Smooth muscle cell (in vitro differentiated cells): ENCODE data around the gene PCGF5. TPM values are rescaled to one million over a fixed set of nuclear protein-coding genes. Genes with fewer than 3 reads are reported as not detected.

ENCODE experiments used
- DNase-seq: peaks from one replicate; lab custom pipeline; 2025; ENCODE audit not compliant: unreplicated experiment; lab: John Stamatoyannopoulos, UW
- H2AFZ ChIP-seq: fragments of 200-600 bp; sonication (generic); 2 replicates; pipeline ENCODE4 v1.6.0; 2016; ENCODE audit warnings: antibody characterized with exemption, low read depth, mild to moderate bottlenecking
- H3F3A ChIP-seq: fragments of 200-600 bp; sonication (generic); 2 replicates; pipeline ENCODE4 v1.6.0; 2017; ENCODE audit warnings: antibody characterized with exemption, low read depth
- H3K27ac ChIP-seq: fragments of 200-600 bp; sonication (generic); 2 replicates; pipeline ENCODE4 v1.5.1; 2016; ENCODE audit warnings: low read depth, mild to moderate bottlenecking
- H3K27me3 ChIP-seq: fragments of 200-600 bp; sonication (generic); 2 replicates; pipeline ENCODE4 v1.6.1; 2016; ENCODE audit warnings: low read depth, mild to moderate bottlenecking
- H3K36me3 ChIP-seq: fragments of 200-600 bp; sonication (generic); 2 replicates; pipeline ENCODE4 v1.5.1; 2016; ENCODE audit warnings: low read depth
- H3K4me1 ChIP-seq: fragments of 200-600 bp; sonication (generic); 2 replicates; pipeline ENCODE4 v1.5.1; 2016; ENCODE audit warnings: low read depth
- H3K4me2 ChIP-seq: fragments of 200-600 bp; sonication (generic); 2 replicates; pipeline ENCODE4 v1.6.0; 2016; ENCODE audit warnings: mild to moderate bottlenecking
- H3K4me3 ChIP-seq: fragments of 200-600 bp; sonication (generic); 2 replicates; pipeline ENCODE4 v1.5.1; 2016; ENCODE audit warnings: mild to moderate bottlenecking
- H3K79me2 ChIP-seq: fragments of 200-600 bp; sonication (generic); 2 replicates; pipeline ENCODE4 v1.6.0; 2016; ENCODE audit warnings: low read depth, mild to moderate bottlenecking
- H3K9ac ChIP-seq: fragments of 200-600 bp; sonication (generic); 2 replicates; pipeline ENCODE4 v1.6.0; 2016; ENCODE audit warnings: low read depth
- H3K9me3 ChIP-seq: fragments of 200-600 bp; sonication (generic); replicated peaks from 2 replicates; pipeline ENCODE4 v1.5.1; 2016; ENCODE audit warnings: low read depth
- H4K20me1 ChIP-seq: fragments of 200-600 bp; sonication (generic); 2 replicates; pipeline ENCODE4 v1.6.0; 2016; ENCODE audit warnings: low read depth
- WGBS: methylation state at CpG from one replicate; pipeline ENCODE4 v1.1.7; 2016; ENCODE audit warnings: low lambda C conversion rate; 5-methylcytosine and 5-hydroxymethylcytosine counted together
- polyA plus RNA-seq: library from polyadenylated mRNA; unstranded; fragments of >200 nt; fragmentation: Nextera tagmentation; extraction: Ambion mirVana; gene quantifications from 2 replicates; pipeline ENCODE4 v1.2.1, GENCODE V29; 2016
- total RNA-seq: library from RNA; depleted of rRNA; stranded (reverse); fragments of >200 nt; gene quantifications from 2 replicates; pipeline ENCODE4 v1.2.3, GENCODE V29; 2014
- TF ChIP-seq, protein P1 (sequence below): fragments of 200-600 bp; sonication (generic); IDR thresholded peaks from 2 replicates; pipeline ENCODE4 v1.5.1; 2017; ENCODE audit warnings: borderline replicate concordance, mild to moderate bottlenecking, antibody characterized with exemption; ENCODE audit not compliant: insufficient read depth, poor library complexity, severe bottlenecking

Gene PCGF5
- total and polyA plus RNA-seq, 2 experiments from 2014 or later = 10.4 to 13.9 TPM

DNA sequence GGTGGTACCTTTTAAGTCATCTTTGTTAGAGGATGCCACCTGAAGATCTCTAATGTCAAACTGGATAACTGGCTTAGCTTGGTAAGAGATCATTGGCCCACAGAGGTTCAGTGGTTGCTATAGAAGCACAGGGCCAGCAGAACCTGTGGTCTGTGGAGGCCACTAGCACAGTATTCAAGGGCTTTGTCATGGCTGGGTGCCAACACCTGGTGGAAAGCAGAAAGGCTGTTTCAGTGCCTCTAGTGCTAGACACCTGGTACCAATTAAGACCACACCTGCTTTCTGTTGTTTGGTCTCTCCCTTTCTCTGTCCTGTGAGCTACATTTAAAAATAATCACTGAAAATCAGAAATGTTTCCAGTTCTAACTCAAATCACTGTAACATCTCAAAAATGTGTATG lies 10.0 kb upstream of the PCGF5 start:
- H3K4me1 ChIP-seq = no peaks in the 10 kb centered on the region
- H3K27me3 ChIP-seq = peaks cover 26% of the 10 kb centered on the region
- H3K27ac ChIP-seq = no peak overlapping the region
- no peaks in the 10 kb centered on the region for H3K36me3 ChIP-seq
- H3K4me2 ChIP-seq = no peak overlapping the region
- TF ChIP-seq, protein P1, sequence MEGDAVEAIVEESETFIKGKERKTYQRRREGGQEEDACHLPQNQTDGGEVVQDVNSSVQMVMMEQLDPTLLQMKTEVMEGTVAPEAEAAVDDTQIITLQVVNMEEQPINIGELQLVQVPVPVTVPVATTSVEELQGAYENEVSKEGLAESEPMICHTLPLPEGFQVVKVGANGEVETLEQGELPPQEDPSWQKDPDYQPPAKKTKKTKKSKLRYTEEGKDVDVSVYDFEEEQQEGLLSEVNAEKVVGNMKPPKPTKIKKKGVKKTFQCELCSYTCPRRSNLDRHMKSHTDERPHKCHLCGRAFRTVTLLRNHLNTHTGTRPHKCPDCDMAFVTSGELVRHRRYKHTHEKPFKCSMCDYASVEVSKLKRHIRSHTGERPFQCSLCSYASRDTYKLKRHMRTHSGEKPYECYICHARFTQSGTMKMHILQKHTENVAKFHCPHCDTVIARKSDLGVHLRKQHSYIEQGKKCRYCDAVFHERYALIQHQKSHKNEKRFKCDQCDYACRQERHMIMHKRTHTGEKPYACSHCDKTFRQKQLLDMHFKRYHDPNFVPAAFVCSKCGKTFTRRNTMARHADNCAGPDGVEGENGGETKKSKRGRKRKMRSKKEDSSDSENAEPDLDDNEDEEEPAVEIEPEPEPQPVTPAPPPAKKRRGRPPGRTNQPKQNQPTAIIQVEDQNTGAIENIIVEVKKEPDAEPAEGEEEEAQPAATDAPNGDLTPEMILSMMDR = no peak
- H2AFZ ChIP-seq = no peak overlapping the region
- H3K79me2 ChIP-seq = no peaks in the 10 kb centered on the region
- H3K9me3 ChIP-seq = no peaks in the 10 kb centered on the region
- DNase-seq = no peak
- H4K20me1 ChIP-seq = no peaks in the 10 kb centered on the region
- no peaks in the 10 kb centered on the region for H3F3A ChIP-seq
- no peak overlapping the region for H3K9ac ChIP-seq
- H3K4me3 ChIP-seq = no peak overlapping the region

- H4K20me1 ChIP-seq = no peaks in the 10 kb centered on the region
- H2AFZ ChIP-seq = no peak overlapping the region
- no peaks in the 10 kb centered on the region for H3K9me3 ChIP-seq
- DNase-seq = no peak
- no peak overlapping the region for H3K4me2 ChIP-seq
- no peak overlapping the region for H3K27ac ChIP-seq
- H3K4me3 ChIP-seq = no peak overlapping the region
- H3K79me2 ChIP-seq = no peaks in the 10 kb centered on the region
- H3F3A ChIP-seq = no peaks in the 10 kb centered on the region
- no peaks in the 10 kb centered on the region for H3K4me1 ChIP-seq
- 64% methylated on average over 2 of the region's 2 CpGs for WGBS
- peaks cover 33% of the 10 kb centered on the region for H3K27me3 ChIP-seq
- no peaks in the 10 kb centered on the region for H3K36me3 ChIP-seq
- TF ChIP-seq, protein P1 = no peak
- no peak overlapping the region for H3K9ac ChIP-seq
Measured at GRCh38 chr10:91211675-91212074, 8.8 kb upstream of the PCGF5 start.

- Histone ChIP-seq H3K27me3 (peaks cover 29% of the 10 kb centered on the region), H3K9ac (no peak overlapping the region), H3K27ac (no peak overlapping the region), H3K4me1 (no peaks in the 10 kb centered on the region), H4K20me1 (no peaks in the 10 kb centered on the region), H2AFZ (no peak overlapping the region), H3K79me2 (no peaks in the 10 kb centered on the region), H3F3A (peaks cover 4% of the 10 kb centered on the region), H3K4me3 (no peak overlapping the region), H3K9me3 (no peaks in the 10 kb centered on the region), H3K4me2 (no peak overlapping the region), H3K36me3 (no peaks in the 10 kb centered on the region)
- 98% methylated on average over 2 of the region's 2 CpGs for WGBS
- TF ChIP-seq, protein P1 = no peak
- DNase-seq = no peak
Measured at GRCh38 chr10:91214911-91215310, 5.6 kb upstream of the PCGF5 start.

DNA sequence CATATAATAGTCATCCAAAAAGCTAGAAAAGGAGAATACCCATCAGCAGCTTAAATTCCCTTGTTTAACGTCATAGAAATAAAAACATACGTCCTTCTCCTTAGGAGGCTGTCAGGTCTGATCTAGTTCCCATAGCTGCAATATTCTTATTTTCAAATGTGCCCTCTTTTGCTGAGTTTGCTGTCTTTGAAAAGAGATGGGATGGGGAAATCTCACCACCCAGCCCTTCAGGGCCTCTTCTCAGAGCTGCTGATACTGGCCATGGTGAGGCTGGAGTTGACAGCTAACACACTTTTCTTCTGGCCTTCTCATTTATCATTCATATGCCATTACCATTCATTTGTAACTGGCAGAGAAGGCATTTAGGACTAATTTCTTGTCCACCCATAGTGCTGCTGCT lies 5.1 kb upstream of the PCGF5 start:
- no peak overlapping the region for H3K9ac ChIP-seq
- H3K27me3 ChIP-seq = peaks cover 29% of the 10 kb centered on the region
- H2AFZ ChIP-seq = no peak overlapping the region
- H3K9me3 ChIP-seq = no peaks in the 10 kb centered on the region
- H3K79me2 ChIP-seq = no peaks in the 10 kb centered on the region
- H3K27ac ChIP-seq = no peak overlapping the region
- H3K4me3 ChIP-seq = no peak overlapping the region
- no peaks in the 10 kb centered on the region for H3K4me1 ChIP-seq
- H3K36me3 ChIP-seq = no peaks in the 10 kb centered on the region
- H3K4me2 ChIP-seq = no peak overlapping the region
- TF ChIP-seq, protein P1 = no peak
- H4K20me1 ChIP-seq = no peaks in the 10 kb centered on the region
- peaks cover 4% of the 10 kb centered on the region for H3F3A ChIP-seq
- WGBS = 86% methylated on average over 2 of the region's 2 CpGs
- DNase-seq = no peak
